NOMO-1 (cell line): ENCODE results near the gene SCARB1.

Source experiments
- DNase-seq, 2 experiments: peaks; one replicate each; lab custom pipeline; 2025; ENCODE audit not compliant: unreplicated experiment in 2 of 2; lab: John Stamatoyannopoulos, UW

The SCARB1 gene

GRCh38 chr12:124750149-124750656, 113.5 kb downstream of the SCARB1 start:
- DNase-seq, result no peak

GRCh38 chr12:124749725-124750124, 113.9 kb downstream of the SCARB1 start:
- no peak for DNase-seq

GRCh38 chr12:124747426-124748161, 116.1 kb downstream of the SCARB1 start:
- DNase-seq, result peak; percentile 53 to 92

- no peak for DNase-seq
Observed at GRCh38 chr12:124746649-124747425, 116.8 kb downstream of the SCARB1 start.

- DNase-seq, result peak; percentile 44 to 77
Observed at GRCh38 chr12:124745891-124746570, 117.6 kb downstream of the SCARB1 start.

- no peak for DNase-seq
Observed at GRCh38 chr12:124745465-124745890, 118.2 kb downstream of the SCARB1 start.

GRCh38 chr12:124744659-124745464, 118.8 kb downstream of the SCARB1 start:
- no peak for DNase-seq

- DNase-seq, result no peak
Observed at GRCh38 chr12:124744273-124744640, 119.4 kb downstream of the SCARB1 start.

GRCh38 chr12:124743479-124744272, 120.0 kb downstream of the SCARB1 start:
- DNase-seq, result no peak

GRCh38 chr12:124742678-124743077, 121.0 kb downstream of the SCARB1 start:
- no peak for DNase-seq

- DNase-seq, result no peak
Observed at GRCh38 chr12:124742111-124742510, 121.6 kb downstream of the SCARB1 start.

- no peak for DNase-seq
Observed at GRCh38 chr12:124741211-124741610, 122.5 kb downstream of the SCARB1 start.

- no peak for DNase-seq
Observed at GRCh38 chr12:124740691-124741137, 123.0 kb downstream of the SCARB1 start.

- DNase-seq, result peak in 1 of 2 experiments; percentile 12
Observed at GRCh38 chr12:124739953-124740561, 123.6 kb downstream of the SCARB1 start.

GRCh38 chr12:124738636-124739467, 124.8 kb downstream of the SCARB1 start:
- no peak for DNase-seq

- no peak for DNase-seq
Observed at GRCh38 chr12:124737772-124738635, 125.7 kb downstream of the SCARB1 start.

- DNase-seq, result no peak
Observed at GRCh38 chr12:124737040-124737419, 126.6 kb downstream of the SCARB1 start.
